Panc1 (cell line): ENCODE data around the gene PPP2R2B.

Experiments
- POLR2AphosphoS5 ChIP-seq: IDR thresholded peaks from 2 replicates; pipeline ENCODE4 v1.6.1; 2012; ENCODE audit warnings: mild to moderate bottlenecking, low read depth, low read length, moderate library complexity
- SIN3A ChIP-seq: IDR thresholded peaks from 2 replicates; pipeline ENCODE4 v1.6.1; 2012; ENCODE audit warnings: low read depth, mild to moderate bottlenecking, low read length, moderate library complexity, borderline replicate concordance; ENCODE audit not compliant: insufficient read depth
- TCF7L2 ChIP-seq: IDR thresholded peaks from 2 replicates; pipeline ENCODE4 v1.6.1; 2011; ENCODE audit warnings: mild to moderate bottlenecking, low read depth, low read length, inconsistent platforms
- TF ChIP-seq, protein P1 (sequence below): fragments of 450-650 bp; IDR thresholded peaks from 2 replicates; pipeline ENCODE4 v1.5.1; 2017; ENCODE audit warnings: mild to moderate bottlenecking
- TF ChIP-seq, protein P2 (sequence below), 2 experiments: IDR thresholded peaks; 2 replicates each; pipeline ENCODE4 v1.6.1; 2011 to 2012; ENCODE audit warnings: low read depth in 2 of 2, control low read depth in 1 of 2, low read length in 1 of 2, mild to moderate bottlenecking in 1 of 2, moderate library complexity in 1 of 2; ENCODE audit not compliant: insufficient read depth in 1 of 2

DNA sequence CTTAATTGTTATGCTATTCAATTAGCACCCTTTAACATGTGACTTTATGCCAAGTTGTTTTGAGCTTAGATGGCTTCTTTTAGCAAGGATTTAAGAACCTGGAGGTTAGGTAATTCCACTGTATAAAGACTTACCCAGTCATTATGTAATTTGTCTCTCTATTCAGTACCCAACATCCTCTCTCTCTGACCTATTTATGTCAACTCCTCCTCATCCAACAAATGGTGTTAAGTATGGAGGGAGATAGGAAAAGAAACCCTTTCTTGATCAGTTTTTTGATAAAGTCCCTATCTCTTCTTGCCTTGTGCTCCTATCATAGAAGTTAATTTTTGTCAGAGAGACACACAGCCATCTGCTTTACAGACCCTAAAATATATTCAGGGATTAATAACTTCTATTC lies 181.3 kb downstream of the PPP2R2B start:
- TF ChIP-seq, protein P1, sequence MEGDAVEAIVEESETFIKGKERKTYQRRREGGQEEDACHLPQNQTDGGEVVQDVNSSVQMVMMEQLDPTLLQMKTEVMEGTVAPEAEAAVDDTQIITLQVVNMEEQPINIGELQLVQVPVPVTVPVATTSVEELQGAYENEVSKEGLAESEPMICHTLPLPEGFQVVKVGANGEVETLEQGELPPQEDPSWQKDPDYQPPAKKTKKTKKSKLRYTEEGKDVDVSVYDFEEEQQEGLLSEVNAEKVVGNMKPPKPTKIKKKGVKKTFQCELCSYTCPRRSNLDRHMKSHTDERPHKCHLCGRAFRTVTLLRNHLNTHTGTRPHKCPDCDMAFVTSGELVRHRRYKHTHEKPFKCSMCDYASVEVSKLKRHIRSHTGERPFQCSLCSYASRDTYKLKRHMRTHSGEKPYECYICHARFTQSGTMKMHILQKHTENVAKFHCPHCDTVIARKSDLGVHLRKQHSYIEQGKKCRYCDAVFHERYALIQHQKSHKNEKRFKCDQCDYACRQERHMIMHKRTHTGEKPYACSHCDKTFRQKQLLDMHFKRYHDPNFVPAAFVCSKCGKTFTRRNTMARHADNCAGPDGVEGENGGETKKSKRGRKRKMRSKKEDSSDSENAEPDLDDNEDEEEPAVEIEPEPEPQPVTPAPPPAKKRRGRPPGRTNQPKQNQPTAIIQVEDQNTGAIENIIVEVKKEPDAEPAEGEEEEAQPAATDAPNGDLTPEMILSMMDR, result no peak
- TF ChIP-seq, protein P2, sequence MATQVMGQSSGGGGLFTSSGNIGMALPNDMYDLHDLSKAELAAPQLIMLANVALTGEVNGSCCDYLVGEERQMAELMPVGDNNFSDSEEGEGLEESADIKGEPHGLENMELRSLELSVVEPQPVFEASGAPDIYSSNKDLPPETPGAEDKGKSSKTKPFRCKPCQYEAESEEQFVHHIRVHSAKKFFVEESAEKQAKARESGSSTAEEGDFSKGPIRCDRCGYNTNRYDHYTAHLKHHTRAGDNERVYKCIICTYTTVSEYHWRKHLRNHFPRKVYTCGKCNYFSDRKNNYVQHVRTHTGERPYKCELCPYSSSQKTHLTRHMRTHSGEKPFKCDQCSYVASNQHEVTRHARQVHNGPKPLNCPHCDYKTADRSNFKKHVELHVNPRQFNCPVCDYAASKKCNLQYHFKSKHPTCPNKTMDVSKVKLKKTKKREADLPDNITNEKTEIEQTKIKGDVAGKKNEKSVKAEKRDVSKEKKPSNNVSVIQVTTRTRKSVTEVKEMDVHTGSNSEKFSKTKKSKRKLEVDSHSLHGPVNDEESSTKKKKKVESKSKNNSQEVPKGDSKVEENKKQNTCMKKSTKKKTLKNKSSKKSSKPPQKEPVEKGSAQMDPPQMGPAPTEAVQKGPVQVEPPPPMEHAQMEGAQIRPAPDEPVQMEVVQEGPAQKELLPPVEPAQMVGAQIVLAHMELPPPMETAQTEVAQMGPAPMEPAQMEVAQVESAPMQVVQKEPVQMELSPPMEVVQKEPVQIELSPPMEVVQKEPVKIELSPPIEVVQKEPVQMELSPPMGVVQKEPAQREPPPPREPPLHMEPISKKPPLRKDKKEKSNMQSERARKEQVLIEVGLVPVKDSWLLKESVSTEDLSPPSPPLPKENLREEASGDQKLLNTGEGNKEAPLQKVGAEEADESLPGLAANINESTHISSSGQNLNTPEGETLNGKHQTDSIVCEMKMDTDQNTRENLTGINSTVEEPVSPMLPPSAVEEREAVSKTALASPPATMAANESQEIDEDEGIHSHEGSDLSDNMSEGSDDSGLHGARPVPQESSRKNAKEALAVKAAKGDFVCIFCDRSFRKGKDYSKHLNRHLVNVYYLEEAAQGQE (IDR thresholded peaks at IDR 0.05; ENCODE audit: insufficient read depth in 1 of 2, low read depth in 2 of 2, low read length in 1 of 2), result no peak
- TF ChIP-seq TCF7L2 (no peak), POLR2AphosphoS5 (no peak), SIN3A (no peak)
